ENCODE measurements around the gene FTCD. TPM values are rescaled to one million over a fixed set of nuclear protein-coding genes. Genes with fewer than 3 reads are reported as not detected.

FTCD gene
- total RNA-seq, 1 experiment from 2014 or later: 6.7 TPM

DNA sequence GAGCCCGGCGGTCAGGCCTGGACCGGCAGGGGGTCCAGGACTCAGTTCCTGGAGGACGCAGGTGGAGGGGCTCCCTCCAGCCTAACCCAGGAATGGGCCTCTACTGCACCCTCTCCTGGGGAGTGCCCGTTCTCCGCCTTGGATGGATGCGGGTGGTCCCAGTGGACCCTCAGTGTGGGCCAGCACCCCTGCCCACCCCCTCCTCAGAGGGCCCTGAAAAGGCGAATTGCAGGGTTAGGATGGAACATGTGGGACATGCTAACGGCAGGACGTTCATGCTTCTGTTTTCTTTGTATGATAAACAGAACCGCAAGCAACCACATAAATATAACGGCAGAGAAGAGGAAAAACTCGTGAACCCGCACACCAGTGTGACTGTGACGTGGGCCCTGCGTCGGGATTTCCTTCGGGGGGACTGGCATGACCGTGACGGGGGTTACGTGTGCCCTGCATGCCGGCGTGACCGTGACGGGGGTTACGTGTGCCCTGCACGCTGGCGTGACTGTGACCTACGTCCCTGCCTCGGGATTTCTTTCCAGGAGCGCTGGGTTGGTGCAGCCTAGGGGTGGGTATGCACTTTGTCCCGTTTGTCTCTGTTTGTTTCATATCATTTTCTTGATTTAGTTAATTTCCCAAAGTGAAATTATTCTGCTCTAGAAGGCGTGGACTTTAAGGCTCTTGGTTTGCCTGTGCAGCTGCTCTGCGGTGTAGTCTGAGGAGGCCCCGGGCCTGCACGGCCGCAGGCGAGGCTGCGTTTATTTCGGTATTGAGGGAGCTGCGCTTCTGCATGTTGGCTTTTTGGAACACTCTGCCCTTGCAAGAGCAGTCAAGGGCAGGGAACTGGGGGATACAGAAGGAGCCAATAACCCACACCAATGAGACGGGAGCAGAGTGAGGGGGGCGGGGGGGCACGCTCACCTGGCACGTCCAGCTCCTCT, 3.1 kb downstream of the FTCD start:
- Mint-ChIP-seq H3K4me1 (peaks cover 6 to 11% of the 10 kb centered on the region in 2 experiments), H3K4me3 (peak overlapping the region in 1 of 2 experiments; percentile 51; a peak in 1 of 5 replicates), H3K9me3 (no peaks in the 10 kb centered on the region), H3K27ac (peak overlapping the region; percentile 83 to 87 (median 85); a peak in 4 of 7 replicates), H3K36me3 (ENCODE audit: insufficient read depth in 1 of 3, low read depth in 3 of 3) (no peaks in the 10 kb centered on the region), H3K27me3 (ENCODE audit: low read depth) (no peaks in the 10 kb centered on the region)
- H3K79me2 ChIP-seq (ENCODE audit: insufficient read depth, low read length): no peaks in the 10 kb centered on the region
- no peak overlapping the region for H3T11ph ChIP-seq (ENCODE audit: low read length)
- H2BK15ac ChIP-seq (ENCODE audit: low read depth, low read length): no peak overlapping the region
- no peak overlapping the region for H2BK20ac ChIP-seq (ENCODE audit: low read depth, low read length, poor library complexity, severe bottlenecking)
- H3K4me2 ChIP-seq (ENCODE audit: insufficient read depth, insufficient read length, low read length): no peak overlapping the region
- H2BK5ac ChIP-seq (ENCODE audit: insufficient read length, low read length): no peak overlapping the region
- H3K14ac ChIP-seq (ENCODE audit: insufficient read depth, low read length): no peak overlapping the region; the same call in 1 of the 2 replicates
- no peak overlapping the region for H3K4ac ChIP-seq (ENCODE audit: low read depth, low read length)
- H3K56ac ChIP-seq (ENCODE audit: insufficient read length, low read depth, low read length): no peak overlapping the region
- H4K91ac ChIP-seq (ENCODE audit: insufficient read length, low read depth, low read length): no peak overlapping the region
- H2BK12ac ChIP-seq (ENCODE audit: insufficient read length, low read depth, low read length): no peak overlapping the region
- no peak overlapping the region for H3K18ac ChIP-seq (ENCODE audit: insufficient read length, low read depth, low read length)
- no CpG with 5 or more reads among the region's 45 CpGs for WGBS (ENCODE audit: extremely low coverage, insufficient read length, low lambda C conversion rate)
- no peak overlapping the region for H4K8ac ChIP-seq (replicated peaks; ENCODE audit: insufficient read length, low read depth, low read length)
- no peak overlapping the region for H3K9ac ChIP-seq (ENCODE audit: extremely low read depth, insufficient read length, low read length)
- no peak overlapping the region for H3K27ac ChIP-seq (ENCODE audit: insufficient read length, low read depth, low read length)
- no peak overlapping the region for H3K23ac ChIP-seq (ENCODE audit: insufficient read length, low read depth, low read length)
- H3K79me1 ChIP-seq (ENCODE audit: insufficient read depth, low read depth, low read length, poor library complexity, severe bottlenecking): no peaks in the 10 kb centered on the region
- H4K20me1 ChIP-seq (ENCODE audit: control insufficient read depth, insufficient read depth, insufficient read length): no peaks in the 10 kb centered on the region
- H3K23me2 ChIP-seq (ENCODE audit: insufficient read length, low read depth, low read length, poor library complexity, severe bottlenecking): no peaks in the 10 kb centered on the region
- TF ChIP-seq, protein P1, sequence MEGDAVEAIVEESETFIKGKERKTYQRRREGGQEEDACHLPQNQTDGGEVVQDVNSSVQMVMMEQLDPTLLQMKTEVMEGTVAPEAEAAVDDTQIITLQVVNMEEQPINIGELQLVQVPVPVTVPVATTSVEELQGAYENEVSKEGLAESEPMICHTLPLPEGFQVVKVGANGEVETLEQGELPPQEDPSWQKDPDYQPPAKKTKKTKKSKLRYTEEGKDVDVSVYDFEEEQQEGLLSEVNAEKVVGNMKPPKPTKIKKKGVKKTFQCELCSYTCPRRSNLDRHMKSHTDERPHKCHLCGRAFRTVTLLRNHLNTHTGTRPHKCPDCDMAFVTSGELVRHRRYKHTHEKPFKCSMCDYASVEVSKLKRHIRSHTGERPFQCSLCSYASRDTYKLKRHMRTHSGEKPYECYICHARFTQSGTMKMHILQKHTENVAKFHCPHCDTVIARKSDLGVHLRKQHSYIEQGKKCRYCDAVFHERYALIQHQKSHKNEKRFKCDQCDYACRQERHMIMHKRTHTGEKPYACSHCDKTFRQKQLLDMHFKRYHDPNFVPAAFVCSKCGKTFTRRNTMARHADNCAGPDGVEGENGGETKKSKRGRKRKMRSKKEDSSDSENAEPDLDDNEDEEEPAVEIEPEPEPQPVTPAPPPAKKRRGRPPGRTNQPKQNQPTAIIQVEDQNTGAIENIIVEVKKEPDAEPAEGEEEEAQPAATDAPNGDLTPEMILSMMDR (conservative IDR thresholded peaks at IDR 0.05): no peak
- no peak overlapping the region for H2BK120ac ChIP-seq (ENCODE audit: low read depth, low read length, poor library complexity, severe bottlenecking)
- H4K5ac ChIP-seq (ENCODE audit: insufficient read length, low read depth, low read length): no peak overlapping the region
- H2AFZ ChIP-seq (ENCODE audit: low read length): no peak overlapping the region
- DNase-seq: peak; percentile 24
- H2AK5ac ChIP-seq (ENCODE audit: insufficient read length, low read length): no peak overlapping the region
- no peaks in the 10 kb centered on the region for H3K9me3 ChIP-seq (ENCODE audit: control insufficient read depth, low read depth, low read length)
- no peaks in the 10 kb centered on the region for H3K27me3 ChIP-seq (ENCODE audit: insufficient read depth, low read length)
- H3K4me1 ChIP-seq (ENCODE audit: insufficient read depth, low read length): no peaks in the 10 kb centered on the region; the same call in 1 of the 2 replicates
